ENCODE data around the gene NDUFS8. TPM values are rescaled to one million over a fixed set of nuclear protein-coding genes. Genes with fewer than 3 reads are reported as not detected.

Gene NDUFS8
- total and polyA plus RNA-seq, 2 of the 4 experiments (the other 2 are of a cell fraction) = 85.9 to 131 TPM

DNA sequence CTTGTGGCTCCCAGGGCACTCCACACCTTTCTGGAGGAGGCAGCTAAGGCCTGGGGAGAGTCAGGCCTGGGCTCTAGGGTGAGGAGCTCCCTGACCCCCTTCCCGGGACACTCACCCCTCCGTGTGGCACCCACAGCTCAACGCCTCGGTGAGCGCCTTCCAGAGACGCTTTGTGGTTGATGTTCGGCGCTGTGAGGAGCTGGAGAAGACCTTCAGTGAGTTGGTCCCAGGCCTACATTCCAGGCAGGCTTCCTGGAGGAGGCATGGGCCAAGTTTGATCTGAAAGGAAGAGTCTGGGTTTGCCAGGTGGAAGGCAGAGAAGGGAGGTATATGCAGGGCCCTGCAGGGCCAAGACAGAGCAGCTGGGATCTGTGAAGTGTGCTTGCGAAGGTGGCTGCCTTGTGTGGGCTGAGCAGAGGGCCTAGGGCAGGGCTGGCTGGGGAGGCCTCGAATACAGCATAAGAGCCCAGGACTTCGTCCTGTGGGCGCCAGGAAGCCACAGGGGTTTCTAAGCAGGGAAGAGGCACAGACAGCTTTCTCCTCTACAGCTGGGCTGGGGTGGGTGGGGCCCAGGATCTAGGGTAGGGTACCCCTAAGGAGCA lies 11.2 kb downstream of the NDUFS8 start:
- Histone ChIP-seq H3K4me1 (ENCODE audit: control insufficient read depth, insufficient read depth, low read length) (peaks cover 25% of the 10 kb centered on the region), H3K27ac (ENCODE audit: insufficient read depth, low read length) (no peak overlapping the region), H3K4ac (ENCODE audit: low read depth, low read length) (no peak overlapping the region), H3K4me3 (ENCODE audit: insufficient read depth, low read depth, low read length) (no peak overlapping the region), H2BK15ac (ENCODE audit: low read depth, low read length) (no peak overlapping the region), H2AFZ (replicated peaks; ENCODE audit: low read length, poor library complexity) (no peak overlapping the region), H3K9ac (ENCODE audit: low read depth, low read length) (no peak overlapping the region), H3K9me1 (ENCODE audit: insufficient read depth, low read length) (no peaks in the 10 kb centered on the region), H3K56ac (ENCODE audit: extremely low read depth, insufficient read depth, low read length) (no peak overlapping the region), H3K36me3 (ENCODE audit: control insufficient read depth, insufficient read depth, low read length) (peaks cover 29% of the 10 kb centered on the region), H3K4me2 (ENCODE audit: low read depth, low read length) (no peak overlapping the region), H2BK20ac (ENCODE audit: low read depth, low read length) (no peak overlapping the region), H4K91ac (ENCODE audit: insufficient read depth, low read depth, low read length) (no peak overlapping the region), H3K79me1 (ENCODE audit: low read depth in 1 of 2, low read length in 2 of 2) (peaks cover 7 to 54% of the 10 kb centered on the region in 2 experiments; a peak in 3 of 4 replicates), H3K23ac (ENCODE audit: low read depth, low read length) (no peak overlapping the region), H3K27me3 (ENCODE audit: control insufficient read depth, insufficient read depth, low read length) (no peaks in the 10 kb centered on the region), H3K9me3 (ENCODE audit: control insufficient read depth, insufficient read depth, low read length) (no peaks in the 10 kb centered on the region), H3K14ac (replicated peaks; ENCODE audit: low read depth, low read length) (no peak overlapping the region), H2AK5ac (ENCODE audit: low read depth, low read length) (no peak overlapping the region; the same call in 1 of the 2 replicates), H2AK9ac (replicated peaks; ENCODE audit: low read depth, low read length, poor library complexity) (no peak overlapping the region), H4K20me1 (ENCODE audit: insufficient read depth, low read length) (no peaks in the 10 kb centered on the region; the same call in 1 of the 2 replicates), H4K8ac (ENCODE audit: low read depth in 2 of 2, low read length in 2 of 2) (no peak overlapping the region), H3K18ac (ENCODE audit: low read depth, low read length) (no peak overlapping the region), H4K5ac (ENCODE audit: low read depth, low read length) (no peak overlapping the region), H2BK120ac (ENCODE audit: low read depth, low read length) (no peak overlapping the region), H2BK5ac (ENCODE audit: low read depth, low read length, poor library complexity, severe bottlenecking) (no peak overlapping the region)
- WGBS, 2 experiments (ENCODE audit: extremely low coverage in 2 of 2, insufficient read length in 1 of 2) = no CpG with 5 or more reads among the region's 12 CpGs
- POLR2A ChIA-PET (ENCODE audit: unreplicated experiment) = no interaction called here
- dilution Hi-C loops (cut with HindIII; ENCODE audit: low sequenced_read_pairs, unreplicated experiment) = no loop called here
- ATAC-seq (ENCODE audit: low read depth) (no peak), DNase-seq (no peak)
- intact Hi-C loops (cut with micrococcal nuclease) = no loop called here
- TF ChIP-seq CEBPB (IDR thresholded peaks at IDR 0.05; ENCODE audit: low read depth, low read length) = no peak
- TF ChIP-seq FOS (IDR thresholded peaks at IDR 0.05; ENCODE audit: low read depth, low read length) = no peak
- TF ChIP-seq RFX5 (IDR thresholded peaks at IDR 0.05; ENCODE audit: low read depth, low read length) = no peak
- TF ChIP-seq, protein P1, sequence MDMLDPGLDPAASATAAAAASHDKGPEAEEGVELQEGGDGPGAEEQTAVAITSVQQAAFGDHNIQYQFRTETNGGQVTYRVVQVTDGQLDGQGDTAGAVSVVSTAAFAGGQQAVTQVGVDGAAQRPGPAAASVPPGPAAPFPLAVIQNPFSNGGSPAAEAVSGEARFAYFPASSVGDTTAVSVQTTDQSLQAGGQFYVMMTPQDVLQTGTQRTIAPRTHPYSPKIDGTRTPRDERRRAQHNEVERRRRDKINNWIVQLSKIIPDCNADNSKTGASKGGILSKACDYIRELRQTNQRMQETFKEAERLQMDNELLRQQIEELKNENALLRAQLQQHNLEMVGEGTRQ (IDR thresholded peaks at IDR 0.05; ENCODE audit: low read depth, low read length) = no peak
- no peak for TF ChIP-seq RAD21 (IDR thresholded peaks at IDR 0.05; ENCODE audit: low read length)
- in situ Hi-C loops (cut with MboI; ENCODE audit: low sequenced_read_pairs) = no loop called here
- CTCF ChIA-PET = interaction anchor here (0.6 to 1.4 kb wide), 2 partner anchors 11 to 79 kb away, joined by 3 to 8 read pairs; no protein-coding TSS in a partner anchor
- no TSS peak for BruUV-seq (replicated peaks)
